GM12878 (cell line): ENCODE data around the gene FLT4. TPM values are rescaled to one million over a fixed set of nuclear protein-coding genes. Genes with fewer than 3 reads are reported as not detected.

ENCODE experiments used
- ATAC-seq: fragments of 200-7000 bp; cut with Tn5 transposase; 3 replicates; pipeline ENCODE4 v1.9.1; 2020; ENCODE audit warnings: mild to moderate bottlenecking, moderate library complexity
- BruUV-seq: library from RNA; stranded (reverse); fragments of 400-500 nt; replicated peaks from 2 replicates; lab custom pipeline; 2021; lab: Mats Ljungman, UMichigan
- CTCF ChIA-PET: fragments of 300-600 bp; sonication (Branson Sonifier 250); formaldehyde crosslinking; extraction: SDS; loops from one replicate; lab custom pipeline; 2021; ENCODE audit warnings: inconsistent platforms; lab: Yijun Ruan, JAX
- POLR2A ChIA-PET: fragments of 350-600 bp; formaldehyde crosslinking; extraction: SDS; loops from one replicate; lab custom pipeline; 2021; ENCODE audit warnings: inconsistent platforms; lab: Charles Lee
- RAD21 ChIA-PET: fragments of 300-600 bp; sonication (Branson Sonifier 250); formaldehyde crosslinking; loops from one replicate; lab custom pipeline; 2023; ENCODE audit warnings: antibody characterized with exemption; ENCODE audit not compliant: unreplicated experiment; lab: Charles Lee
- SMC1A ChIA-PET: fragments of 300-600 bp; sonication (Branson Sonifier 250); formaldehyde crosslinking; loops from one replicate; lab custom pipeline; 2023; ENCODE audit not compliant: unreplicated experiment, uncharacterized antibody; lab: Charles Lee
- DNase-seq: peaks from one replicate; pipeline ENCODE4 v3.0.0-alpha.2; 2011; ENCODE audit warnings: low read depth, low spot score
- FAIRE-seq: peaks from 3 replicates; lab custom pipeline; 2011; peaks lifted over from hg19 to GRCh38; lab: Jason Lieb, UNC
- H2AFZ ChIP-seq: 2 replicates; pipeline ENCODE4 v1.6.0; 2011; ENCODE audit warnings: low read depth, low read length, control low read depth; ENCODE audit not compliant: control insufficient read depth
- H3K27ac ChIP-seq: 2 replicates; pipeline ENCODE4 v1.5.1; 2011; ENCODE audit warnings: control low read depth; ENCODE audit not compliant: control insufficient read depth, insufficient read depth
- H3K27me3 ChIP-seq, 2 experiments: replicated peaks in 1 of 2; 2 replicates each; pipeline versions ENCODE4 v1.6.0 to v1.6.1; 2011; ENCODE audit warnings: low read length in 1 of 2; ENCODE audit not compliant: control insufficient read depth in 2 of 2, insufficient read depth in 2 of 2
- H3K36me3 ChIP-seq, 2 experiments: 2 replicates each; pipeline ENCODE4 v1.5.1; 2011; ENCODE audit warnings: low read length in 1 of 2; ENCODE audit not compliant: control insufficient read depth in 2 of 2, insufficient read depth in 2 of 2
- H3K4me1 ChIP-seq: 2 replicates; pipeline ENCODE4 v1.6.1; 2011; ENCODE audit warnings: mild to moderate bottlenecking, low read length, moderate library complexity, mixed read lengths; ENCODE audit not compliant: control insufficient read depth, insufficient read depth
- H3K4me2 ChIP-seq: 2 replicates; pipeline ENCODE4 v1.6.0; 2011; ENCODE audit warnings: control low read depth; ENCODE audit not compliant: control insufficient read depth, insufficient read depth
- H3K4me3 ChIP-seq: fragments of 200-600 bp; sonication (generic); 2 replicates; pipeline ENCODE4 v1.5.1; 2016
- H3K79me2 ChIP-seq: 2 replicates; pipeline ENCODE4 v1.6.0; 2011; ENCODE audit warnings: low read length; ENCODE audit not compliant: control insufficient read depth, insufficient read depth
- H3K9ac ChIP-seq: 2 replicates; pipeline ENCODE4 v1.8.0; 2011; ENCODE audit warnings: low read length, control low read depth, mixed read lengths; ENCODE audit not compliant: control insufficient read depth, insufficient read depth
- H3K9me3 ChIP-seq: replicated peaks from 3 replicates; pipeline ENCODE4 v1.5.1; 2011; ENCODE audit warnings: mild to moderate bottlenecking, low read length; ENCODE audit not compliant: control insufficient read depth, insufficient read depth
- H4K20me1 ChIP-seq: 2 replicates; pipeline ENCODE4 v1.6.0; 2011; ENCODE audit not compliant: control insufficient read depth, insufficient read depth
- ATF2 ChIP-seq: IDR thresholded peaks from 2 replicates; pipeline ENCODE4 v1.6.1; 2012; ENCODE audit warnings: low read length, inconsistent platforms
- EED ChIP-seq: sonication (generic); IDR thresholded peaks from 2 replicates; pipeline ENCODE4 v1.6.1; 2016; ENCODE audit warnings: antibody characterized with exemption, low read depth
- ETV6 ChIP-seq, 2 experiments: fragments of 450-650 bp in 1 of 2; IDR thresholded peaks in 1 of 2; conservative IDR thresholded peaks in 1 of 2; 2 replicates each; pipeline ENCODE4 v1.6.1; 2014; ENCODE audit warnings: antibody characterized with exemption in 1 of 2, borderline replicate concordance in 1 of 2, low read depth in 1 of 2, mild to moderate bottlenecking in 1 of 2, moderate library complexity in 1 of 2
- NKRF ChIP-seq: fragments of 450-650 bp; conservative IDR thresholded peaks from 2 replicates; pipeline ENCODE4 v1.6.1; 2017; ENCODE audit warnings: mild to moderate bottlenecking, moderate library complexity
- WGBS: methylation state at CpG from one replicate; pipeline ENCODE4 v1.1.6; 2016; ENCODE audit warnings: low lambda C conversion rate; ENCODE audit not compliant: insufficient replicate concordance, insufficient coverage; ENCODE audit errors: missing lambda C conversion rate; 5-methylcytosine and 5-hydroxymethylcytosine counted together
- in situ Hi-C: fragments of 300-500 bp; cut with MboI; formaldehyde crosslinking; loops from 9 replicates; pipeline ENCODE4 v1.14.3; 2018; ENCODE audit warnings: mixed read lengths
- intact Hi-C: fragments of 100-400 bp; cut with micrococcal nuclease; formaldehyde crosslinking; loops from one replicate; pipeline ENCODE4 v1.14.2; 2022; ENCODE audit not compliant: unreplicated experiment
- polyA plus RNA-seq, 11 experiments: library from polyadenylated mRNA; depleted of rRNA in 4 of 11; unstranded in 6 of 11; stranded (reverse) in 5 of 11; fragments of >200 nt; fragmentation: Nextera tagmentation in 4 of 11; fragmentation: Illumina TruSeq in 1 of 11; extraction: Ambion mirVana in 4 of 11; extraction: Trizol in 1 of 11; gene quantifications; 1 replicate in 1 of 11; 2 replicates in 10 of 11; pipeline versions ENCODE4 v1.2.1 to v1.2.3, GENCODE V29; 2011 to 2016; ENCODE audit warnings: inconsistent platforms in 2 of 11, missing spikeins in 2 of 11, low read depth in 1 of 11
- total RNA-seq, 4 experiments: library from RNA; depleted of rRNA in 3 of 4; stranded (reverse); fragments of >200 nt in 3 of 4; fragmentation: Illumina TruSeq in 1 of 4; extraction: Trizol in 1 of 4; gene quantifications; 2 replicates each; pipeline versions ENCODE4 v1.2.1 to v1.2.3, GENCODE V29; 2013 to 2021

The FLT4 gene
- total and polyA plus RNA-seq, 10 of the 15 experiments (the other 5 are each of a cell fraction or from before 2014, with no cell fraction given): 0.18 TPM; not detected in 9

- H3K4me2 ChIP-seq: no peak overlapping the region
- in situ Hi-C loops (no loop called here), intact Hi-C loops (no loop called here)
- no peak for FAIRE-seq
- H3K4me1 ChIP-seq: no peaks in the 10 kb centered on the region
- no peaks in the 10 kb centered on the region for H3K27me3 ChIP-seq
- H4K20me1 ChIP-seq: no peaks in the 10 kb centered on the region
- H3K36me3 ChIP-seq: no peaks in the 10 kb centered on the region
- no peak overlapping the region for H3K9ac ChIP-seq
- H3K79me2 ChIP-seq: no peaks in the 10 kb centered on the region
- TF ChIP-seq ETV6 (conservative IDR thresholded peaks at IDR 0.05 in 1 of 2, IDR thresholded peaks at IDR 0.05 in 1 of 2; ENCODE audit: borderline replicate concordance in 1 of 2, low read depth in 1 of 2): no peak
- TF ChIP-seq EED: no peak
- no peak for TF ChIP-seq ATF2
- TF ChIP-seq NKRF: no peak
- POLR2A ChIA-PET: no interaction called here
- CTCF ChIA-PET: no interaction called here
- no peak overlapping the region for H3K4me3 ChIP-seq
- SMC1A ChIA-PET: no interaction called here
- BruUV-seq: no TSS peak
- H3K9me3 ChIP-seq: no peaks in the 10 kb centered on the region
- no peak overlapping the region for H2AFZ ChIP-seq
- no peak for DNase-seq
- no peak overlapping the region for H3K27ac ChIP-seq
- RAD21 ChIA-PET: no interaction called here
- no peak for ATAC-seq
- 44% methylated on average over 6 of the region's 6 CpGs for WGBS
Observed at GRCh38 chr5:180599590-180599914, 49.8 kb downstream of the FLT4 start.
